ENCODE results near the gene USP1. TPM values are rescaled to one million over a fixed set of nuclear protein-coding genes. Genes with fewer than 3 reads are reported as not detected.

Gene USP1
- total RNA-seq, 1 experiment from 2014 or later = 37.4 TPM

DNA sequence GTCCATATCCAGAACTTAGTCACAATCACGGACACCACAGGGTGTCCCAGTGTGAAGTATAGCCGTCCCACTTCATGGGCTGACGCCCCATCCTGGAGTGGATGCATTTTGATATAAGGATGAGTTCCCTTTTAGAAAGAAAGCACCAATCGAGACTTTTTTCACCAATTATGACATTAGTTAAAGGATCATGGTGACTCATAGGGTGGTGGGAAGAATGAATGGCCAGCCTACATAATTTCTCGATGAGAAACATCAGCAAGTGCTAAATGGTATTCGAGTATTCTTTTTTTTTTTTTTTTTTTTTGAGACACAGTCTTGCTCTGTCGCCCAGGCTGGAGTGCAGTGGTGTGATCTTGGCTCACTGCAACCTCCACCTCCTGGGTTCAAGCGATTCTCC lies 38.5 kb upstream of the USP1 start:
- no peak for ATAC-seq

DNA sequence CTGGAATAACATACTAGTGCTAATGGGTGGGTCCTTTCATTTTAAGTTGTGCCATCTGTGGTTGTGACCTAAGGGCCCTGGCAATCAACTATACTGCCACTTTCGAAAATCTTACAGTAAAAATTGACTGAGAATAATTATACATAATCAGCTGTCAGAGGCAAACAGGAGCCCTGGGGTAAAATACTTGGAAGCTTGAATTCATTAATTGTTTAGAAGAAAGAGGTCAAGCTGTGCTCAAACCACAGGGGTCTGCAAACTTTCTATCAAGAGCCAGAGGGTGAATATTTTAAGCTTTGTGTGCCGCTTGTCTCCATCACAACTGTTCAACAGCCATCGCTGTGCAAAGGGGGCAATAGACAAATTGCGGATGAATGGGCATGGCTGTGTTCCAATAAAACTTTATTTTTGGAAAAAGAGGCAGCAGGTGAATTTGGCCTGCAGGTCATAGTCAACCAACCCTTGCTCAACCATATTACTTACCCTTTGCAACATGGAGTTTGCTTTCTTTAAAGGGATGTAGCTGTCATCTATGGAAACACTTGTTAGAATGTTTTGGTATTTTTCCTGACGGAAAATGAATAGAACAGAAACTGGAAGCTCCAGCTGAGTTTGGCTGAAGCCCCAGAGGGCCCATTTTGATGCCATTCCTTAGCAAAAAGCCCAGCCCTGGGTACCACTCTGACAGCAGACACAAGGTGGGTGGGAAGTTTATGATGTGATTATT lies 35.7 kb upstream of the USP1 start:
- H3K27ac Mint-ChIP-seq = no peak overlapping the region
- CTCF ChIA-PET = interaction anchor here (0.5 to 1.2 kb wide), 9 partner anchors 9 to 226 kb away, joined by 3 to 5 read pairs (median 3); partner anchors contain the start of gene KANK4
- TF ChIP-seq, protein P1, sequence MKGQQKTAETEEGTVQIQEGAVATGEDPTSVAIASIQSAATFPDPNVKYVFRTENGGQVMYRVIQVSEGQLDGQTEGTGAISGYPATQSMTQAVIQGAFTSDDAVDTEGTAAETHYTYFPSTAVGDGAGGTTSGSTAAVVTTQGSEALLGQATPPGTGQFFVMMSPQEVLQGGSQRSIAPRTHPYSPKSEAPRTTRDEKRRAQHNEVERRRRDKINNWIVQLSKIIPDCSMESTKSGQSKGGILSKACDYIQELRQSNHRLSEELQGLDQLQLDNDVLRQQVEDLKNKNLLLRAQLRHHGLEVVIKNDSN (CRISPR knock-in tag; IDR thresholded peaks at IDR 0.05) = no peak
- TF ChIP-seq NR2C2 (CRISPR knock-in tag; IDR thresholded peaks at IDR 0.05) (no peak), NFATC4 (CRISPR knock-in tag; IDR thresholded peaks at IDR 0.05) (no peak), JAZF1 (CRISPR knock-in tag; IDR thresholded peaks at IDR 0.05) (no peak), IRF2 (CRISPR knock-in tag; IDR thresholded peaks at IDR 0.05; ENCODE audit: borderline replicate concordance, low read depth) (no peak), SOX15 (CRISPR knock-in tag; IDR thresholded peaks at IDR 0.05) (no peak), TCF7 (CRISPR knock-in tag; IDR thresholded peaks at IDR 0.05; ENCODE audit: low read depth) (no peak), MXD4 (CRISPR knock-in tag; IDR thresholded peaks at IDR 0.05; ENCODE audit: borderline replicate concordance) (no peak), FOXJ3 (CRISPR knock-in tag; IDR thresholded peaks at IDR 0.05; ENCODE audit: borderline replicate concordance) (no peak)
- TF ChIP-seq, protein P2, sequence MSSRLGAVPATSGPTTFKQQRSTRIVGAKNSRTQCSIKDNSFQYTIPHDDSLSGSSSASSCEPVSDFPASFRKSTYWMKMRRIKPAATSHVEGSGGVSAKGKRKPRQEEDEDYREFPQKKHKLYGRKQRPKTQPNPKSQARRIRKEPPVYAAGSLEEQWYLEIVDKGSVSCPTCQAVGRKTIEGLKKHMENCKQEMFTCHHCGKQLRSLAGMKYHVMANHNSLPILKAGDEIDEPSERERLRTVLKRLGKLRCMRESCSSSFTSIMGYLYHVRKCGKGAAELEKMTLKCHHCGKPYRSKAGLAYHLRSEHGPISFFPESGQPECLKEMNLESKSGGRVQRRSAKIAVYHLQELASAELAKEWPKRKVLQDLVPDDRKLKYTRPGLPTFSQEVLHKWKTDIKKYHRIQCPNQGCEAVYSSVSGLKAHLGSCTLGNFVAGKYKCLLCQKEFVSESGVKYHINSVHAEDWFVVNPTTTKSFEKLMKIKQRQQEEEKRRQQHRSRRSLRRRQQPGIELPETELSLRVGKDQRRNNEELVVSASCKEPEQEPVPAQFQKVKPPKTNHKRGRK (CRISPR knock-in tag; IDR thresholded peaks at IDR 0.05; ENCODE audit: borderline replicate concordance) = no peak
- TF ChIP-seq, protein P3, sequence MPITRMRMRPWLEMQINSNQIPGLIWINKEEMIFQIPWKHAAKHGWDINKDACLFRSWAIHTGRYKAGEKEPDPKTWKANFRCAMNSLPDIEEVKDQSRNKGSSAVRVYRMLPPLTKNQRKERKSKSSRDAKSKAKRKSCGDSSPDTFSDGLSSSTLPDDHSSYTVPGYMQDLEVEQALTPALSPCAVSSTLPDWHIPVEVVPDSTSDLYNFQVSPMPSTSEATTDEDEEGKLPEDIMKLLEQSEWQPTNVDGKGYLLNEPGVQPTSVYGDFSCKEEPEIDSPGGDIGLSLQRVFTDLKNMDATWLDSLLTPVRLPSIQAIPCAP (CRISPR knock-in tag; IDR thresholded peaks at IDR 0.05) = no peak
- no peaks in the 10 kb centered on the region for H3K36me3 Mint-ChIP-seq
- H3K27me3 Mint-ChIP-seq (ENCODE audit: low read depth) = peaks cover 15% of the 10 kb centered on the region
- no peak overlapping the region for H3K4me3 Mint-ChIP-seq
- H3K9me3 Mint-ChIP-seq = no peaks in the 10 kb centered on the region
- peak; percentile 43 for ATAC-seq
- DNase-seq (ENCODE audit: low spot score) = no peak
- H3K4me1 Mint-ChIP-seq = peaks cover 24% of the 10 kb centered on the region
- POLR2A ChIA-PET = interaction anchor here (0.7 kb wide), 1 partner anchor 1476 kb away, joined by 3 read pairs; no protein-coding TSS in a partner anchor

More for the DNA sequence above, 38.5 kb upstream of the USP1 start:
- Mint-ChIP-seq H3K9me3 (no peaks in the 10 kb centered on the region), H3K27me3 (ENCODE audit: low read depth) (peaks cover 12% of the 10 kb centered on the region), H3K4me3 (no peak overlapping the region), H3K4me1 (peaks cover 21% of the 10 kb centered on the region), H3K36me3 (no peaks in the 10 kb centered on the region), H3K27ac (no peak overlapping the region)
- TF ChIP-seq ZNF396 (CRISPR knock-in tag; IDR thresholded peaks at IDR 0.05; ENCODE audit: borderline replicate concordance) (no peak), GABPB1 (CRISPR knock-in tag; IDR thresholded peaks at IDR 0.05) (no peak)
- no peak for DNase-seq (ENCODE audit: low spot score)
- POLR2A ChIA-PET = no interaction called here
- CTCF ChIA-PET = no interaction called here

DNA sequence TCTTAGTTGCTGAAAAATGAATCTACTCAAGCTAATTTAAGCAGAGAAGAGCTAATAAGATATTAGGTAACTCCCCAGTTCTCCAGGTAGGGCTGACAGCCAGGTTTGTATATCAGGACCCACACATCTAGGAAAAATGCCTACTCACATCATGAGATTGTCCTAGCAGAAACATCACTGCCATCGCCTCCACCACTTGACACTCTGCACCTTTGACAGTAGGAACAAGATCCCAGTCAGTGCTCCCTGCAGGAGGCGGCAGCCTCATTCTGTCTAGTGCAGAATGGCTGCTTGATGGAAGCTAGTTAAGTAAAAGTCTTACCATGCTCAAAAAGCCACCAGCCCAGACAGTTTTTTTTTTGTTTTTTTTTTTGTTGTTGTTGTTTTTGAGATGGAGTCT lies 31.6 kb upstream of the USP1 start:
- peaks cover 28% of the 10 kb centered on the region for H3K4me1 Mint-ChIP-seq
- POLR2A ChIA-PET = no interaction called here

More for the DNA sequence above, 31.6 kb upstream of the USP1 start:
- Mint-ChIP-seq H3K27ac (no peak overlapping the region), H3K36me3 (no peaks in the 10 kb centered on the region), H3K27me3 (ENCODE audit: low read depth) (peaks cover 13% of the 10 kb centered on the region), H3K9me3 (no peaks in the 10 kb centered on the region), H3K4me3 (no peak overlapping the region)
- TF ChIP-seq IRF2 (CRISPR knock-in tag; IDR thresholded peaks at IDR 0.05; ENCODE audit: borderline replicate concordance, low read depth) (no peak), NFE2L1 (CRISPR knock-in tag; IDR thresholded peaks at IDR 0.05) (no peak), CREM (CRISPR knock-in tag; IDR thresholded peaks at IDR 0.05) (no peak), ZNF121 (CRISPR knock-in tag; IDR thresholded peaks at IDR 0.05) (no peak)
- TF ChIP-seq, protein P4, sequence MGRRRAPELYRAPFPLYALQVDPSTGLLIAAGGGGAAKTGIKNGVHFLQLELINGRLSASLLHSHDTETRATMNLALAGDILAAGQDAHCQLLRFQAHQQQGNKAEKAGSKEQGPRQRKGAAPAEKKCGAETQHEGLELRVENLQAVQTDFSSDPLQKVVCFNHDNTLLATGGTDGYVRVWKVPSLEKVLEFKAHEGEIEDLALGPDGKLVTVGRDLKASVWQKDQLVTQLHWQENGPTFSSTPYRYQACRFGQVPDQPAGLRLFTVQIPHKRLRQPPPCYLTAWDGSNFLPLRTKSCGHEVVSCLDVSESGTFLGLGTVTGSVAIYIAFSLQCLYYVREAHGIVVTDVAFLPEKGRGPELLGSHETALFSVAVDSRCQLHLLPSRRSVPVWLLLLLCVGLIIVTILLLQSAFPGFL (CRISPR knock-in tag; IDR thresholded peaks at IDR 0.05; ENCODE audit: borderline replicate concordance) = no peak
- TF ChIP-seq, protein P5, sequence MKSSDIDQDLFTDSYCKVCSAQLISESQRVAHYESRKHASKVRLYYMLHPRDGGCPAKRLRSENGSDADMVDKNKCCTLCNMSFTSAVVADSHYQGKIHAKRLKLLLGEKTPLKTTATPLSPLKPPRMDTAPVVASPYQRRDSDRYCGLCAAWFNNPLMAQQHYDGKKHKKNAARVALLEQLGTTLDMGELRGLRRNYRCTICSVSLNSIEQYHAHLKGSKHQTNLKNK (CRISPR knock-in tag; IDR thresholded peaks at IDR 0.05) = no peak
- TF ChIP-seq, protein P6, sequence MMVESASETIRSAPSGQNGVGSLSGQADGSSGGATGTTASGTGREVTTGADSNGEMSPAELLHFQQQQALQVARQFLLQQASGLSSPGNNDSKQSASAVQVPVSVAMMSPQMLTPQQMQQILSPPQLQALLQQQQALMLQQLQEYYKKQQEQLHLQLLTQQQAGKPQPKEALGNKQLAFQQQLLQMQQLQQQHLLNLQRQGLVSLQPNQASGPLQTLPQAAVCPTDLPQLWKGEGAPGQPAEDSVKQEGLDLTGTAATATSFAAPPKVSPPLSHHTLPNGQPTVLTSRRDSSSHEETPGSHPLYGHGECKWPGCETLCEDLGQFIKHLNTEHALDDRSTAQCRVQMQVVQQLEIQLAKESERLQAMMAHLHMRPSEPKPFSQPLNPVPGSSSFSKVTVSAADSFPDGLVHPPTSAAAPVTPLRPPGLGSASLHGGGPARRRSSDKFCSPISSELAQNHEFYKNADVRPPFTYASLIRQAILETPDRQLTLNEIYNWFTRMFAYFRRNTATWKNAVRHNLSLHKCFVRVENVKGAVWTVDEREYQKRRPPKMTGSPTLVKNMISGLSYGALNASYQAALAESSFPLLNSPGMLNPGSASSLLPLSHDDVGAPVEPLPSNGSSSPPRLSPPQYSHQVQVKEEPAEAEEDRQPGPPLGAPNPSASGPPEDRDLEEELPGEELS (CRISPR knock-in tag; IDR thresholded peaks at IDR 0.05) = no peak
- TF ChIP-seq, protein P7, sequence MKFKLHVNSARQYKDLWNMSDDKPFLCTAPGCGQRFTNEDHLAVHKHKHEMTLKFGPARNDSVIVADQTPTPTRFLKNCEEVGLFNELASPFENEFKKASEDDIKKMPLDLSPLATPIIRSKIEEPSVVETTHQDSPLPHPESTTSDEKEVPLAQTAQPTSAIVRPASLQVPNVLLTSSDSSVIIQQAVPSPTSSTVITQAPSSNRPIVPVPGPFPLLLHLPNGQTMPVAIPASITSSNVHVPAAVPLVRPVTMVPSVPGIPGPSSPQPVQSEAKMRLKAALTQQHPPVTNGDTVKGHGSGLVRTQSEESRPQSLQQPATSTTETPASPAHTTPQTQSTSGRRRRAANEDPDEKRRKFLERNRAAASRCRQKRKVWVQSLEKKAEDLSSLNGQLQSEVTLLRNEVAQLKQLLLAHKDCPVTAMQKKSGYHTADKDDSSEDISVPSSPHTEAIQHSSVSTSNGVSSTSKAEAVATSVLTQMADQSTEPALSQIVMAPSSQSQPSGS (CRISPR knock-in tag; IDR thresholded peaks at IDR 0.05; ENCODE audit: borderline replicate concordance, low read depth) = no peak
- DNase-seq (ENCODE audit: low spot score) (no peak), ATAC-seq (no peak)
- CTCF ChIA-PET = interaction anchor here (0.9 to 2.3 kb wide), 4 partner anchors 13 to 233 kb away, joined by 3 to 4 read pairs (median 3); no protein-coding TSS in a partner anchor

All from WTC11 (cell line).